ENCODE data around the gene RBM14. TPM values are rescaled to one million over a fixed set of nuclear protein-coding genes. Genes with fewer than 3 reads are reported as not detected.

RBM14 gene
- total and polyA plus RNA-seq, 9 of the 15 experiments (the other 6 are each of a cell fraction or from before 2014, with no cell fraction given): 5.5 to 131 (median 42.6) TPM

DNA sequence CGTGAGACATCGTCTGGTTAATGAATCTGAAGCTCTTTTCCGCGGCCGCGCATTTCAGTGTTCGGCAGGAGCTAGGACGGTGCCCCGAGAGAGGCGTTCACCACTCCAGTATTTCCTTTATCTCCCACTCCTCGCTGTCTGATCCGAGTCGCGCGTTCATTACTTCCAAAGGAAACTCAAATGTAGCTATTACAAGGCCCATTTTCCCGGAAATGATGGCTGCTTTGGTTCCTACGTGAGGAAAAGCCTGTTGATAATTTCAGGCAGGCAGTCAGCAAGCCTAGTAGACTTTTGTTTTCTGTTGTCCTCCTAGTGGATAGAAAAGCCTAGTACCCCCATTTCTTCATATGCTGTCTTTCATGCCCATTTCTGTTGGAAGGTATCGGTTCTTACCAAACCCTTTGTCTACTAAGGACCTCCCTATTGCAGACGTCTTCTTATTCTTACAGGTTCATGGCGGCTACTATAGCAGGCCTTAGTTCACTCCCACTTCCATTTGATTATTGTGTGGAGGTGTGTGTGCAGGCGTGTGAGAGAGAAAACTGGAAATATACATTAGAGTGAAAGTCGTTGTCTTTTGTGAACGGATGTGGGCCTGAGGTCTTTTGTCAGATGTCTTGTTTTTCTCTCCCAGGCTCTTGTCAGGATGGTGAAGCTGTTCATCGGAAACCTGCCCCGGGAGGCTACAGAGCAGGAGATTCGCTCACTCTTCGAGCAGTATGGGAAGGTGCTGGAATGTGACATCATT lies 22.8 kb downstream of the RBM14 start (continued):
- TF ChIP-seq CHD1 (IDR thresholded peaks at IDR 0.05; ENCODE audit: low read length) (peak; percentile 70), SOX6 (IDR thresholded peaks at IDR 0.05) (no peak), PCBP1 (IDR thresholded peaks at IDR 0.05; ENCODE audit: low read depth, low read length, poor library complexity, severe bottlenecking) (no peak), SAP30 (IDR thresholded peaks at IDR 0.05; ENCODE audit: borderline replicate concordance, insufficient read depth, low read depth, low read length, poor library complexity, severe bottlenecking) (no peak), KAT7 (CRISPR knock-in tag; IDR thresholded peaks at IDR 0.05; ENCODE audit: borderline replicate concordance) (no peak), ZBTB49 (CRISPR knock-in tag; IDR thresholded peaks at IDR 0.05; ENCODE audit: borderline replicate concordance) (0 out of 2 replicates have a peak, but pooled peaks have one; percentile 55), MECOM (CRISPR knock-in tag; IDR thresholded peaks at IDR 0.05) (no peak), ZEB2 (IDR thresholded peaks at IDR 0.05) (no peak), CLOCK (CRISPR knock-in tag; IDR thresholded peaks at IDR 0.05; ENCODE audit: borderline replicate concordance) (no peak), BRD9 (IDR thresholded peaks at IDR 0.05; ENCODE audit: low read depth, partially characterized antibody) (no peak), CUX1 (CRISPR knock-in tag; IDR thresholded peaks at IDR 0.05) (no peak), BCOR (IDR thresholded peaks at IDR 0.05) (no peak), FOSL1 (tag; conservative IDR thresholded peaks at IDR 0.05) (0 out of 2 replicates have a peak, but pooled peaks have one; percentile 9), HMG20A (CRISPR knock-in tag; conservative IDR thresholded peaks at IDR 0.05) (no peak)
- TF ChIP-seq, protein P1, sequence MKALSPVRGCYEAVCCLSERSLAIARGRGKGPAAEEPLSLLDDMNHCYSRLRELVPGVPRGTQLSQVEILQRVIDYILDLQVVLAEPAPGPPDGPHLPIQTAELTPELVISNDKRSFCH (CRISPR knock-in tag; IDR thresholded peaks at IDR 0.05): no peak
- TF ChIP-seq, protein P1 (tag; IDR thresholded peaks at IDR 0.05): no peak

Measured in K562 (cell line).